Fibroblast of lung (primary cell): ENCODE measurements around the gene UBE2J2. TPM values are rescaled to one million over a fixed set of nuclear protein-coding genes. Genes with fewer than 3 reads are reported as not detected.

Experiments
- DNase-seq, 2 donors: peaks; one replicate each; pipeline versions ENCODE4 v3.0.0 to v3.0.0-alpha.2; 2010; ENCODE audit warnings: low read depth in 2 of 2
- H2AFZ ChIP-seq: 2 replicates; pipeline ENCODE4 v1.5.1; 2012; ENCODE audit warnings: low read length, control low read depth, inconsistent platforms
- H3K27ac ChIP-seq: 2 replicates; pipeline ENCODE4 v1.5.1; 2011; ENCODE audit warnings: low read length, control low read depth; ENCODE audit not compliant: insufficient read depth
- H3K27me3 ChIP-seq: 2 replicates; pipeline ENCODE4 v1.5.1; 2011; ENCODE audit warnings: mild to moderate bottlenecking, low read length; ENCODE audit not compliant: control insufficient read depth, insufficient read depth
- H3K36me3 ChIP-seq: 2 replicates; pipeline ENCODE4 v1.5.1; 2011; ENCODE audit warnings: low read length; ENCODE audit not compliant: control insufficient read depth, insufficient read depth
- H3K4me1 ChIP-seq: 2 replicates; pipeline ENCODE4 v1.5.1; 2011; ENCODE audit warnings: low read length; ENCODE audit not compliant: control insufficient read depth, insufficient read depth; ENCODE audit errors: extremely low read depth
- H3K4me2 ChIP-seq: 2 replicates; pipeline ENCODE4 v1.5.1; 2011; ENCODE audit warnings: low read length, control low read depth; ENCODE audit not compliant: insufficient read depth; ENCODE audit errors: extremely low read depth
- H3K4me3 ChIP-seq, 4 experiments: fragments of 200-600 bp in 1 of 4; sonication (generic) in 1 of 4; replicated peaks in 1 of 4; 2 replicates each; pipeline ENCODE4 v1.5.1; 2011 to 2016; ENCODE audit warnings: low read length in 4 of 4, low read depth in 3 of 4, mild to moderate bottlenecking in 3 of 4, control low read depth in 2 of 4, inconsistent platforms in 1 of 4, mixed read lengths in 1 of 4; ENCODE audit not compliant: insufficient read depth in 1 of 4; ENCODE audit errors: control extremely low read depth in 1 of 4
- H3K79me2 ChIP-seq: 2 replicates; pipeline ENCODE4 v1.5.1; 2012; ENCODE audit warnings: mild to moderate bottlenecking, low read length, inconsistent platforms; ENCODE audit not compliant: control insufficient read depth, insufficient read depth
- H3K9ac ChIP-seq: 2 replicates; pipeline ENCODE4 v1.5.1; 2011; ENCODE audit warnings: mild to moderate bottlenecking, low read length, control low read depth; ENCODE audit not compliant: insufficient read depth
- H3K9me3 ChIP-seq: 2 replicates; pipeline ENCODE4 v1.5.1; 2012; ENCODE audit warnings: low read depth, low read length; ENCODE audit not compliant: control insufficient read depth, insufficient read depth
- H4K20me1 ChIP-seq: 2 replicates; pipeline ENCODE4 v1.5.1; 2011; ENCODE audit warnings: low read length; ENCODE audit not compliant: control insufficient read depth, insufficient read depth; ENCODE audit errors: extremely low read depth
- EZH2 ChIP-seq: IDR thresholded peaks from 2 replicates; pipeline ENCODE4 v1.5.1; 2012; ENCODE audit warnings: low read length, control low read depth, mild to moderate bottlenecking; ENCODE audit errors: missing control alignments
- polyA plus RNA-seq, 2 donors: library from polyadenylated mRNA; depleted of rRNA in 1 of 2; stranded (reverse) in 1 of 2; unstranded in 1 of 2; fragments of >200 nt; gene quantifications; 2 replicates each; pipeline ENCODE4 v1.2.1, GENCODE V29; 2011 to 2012; ENCODE audit warnings: missing spikeins in 1 of 2
- total RNA-seq: library from RNA; depleted of rRNA; stranded (reverse); fragments of >200 nt; gene quantifications from 2 replicates; pipeline ENCODE4 v1.2.1, GENCODE V29; 2014
- TF ChIP-seq, protein P1 (sequence below), 2 donors: IDR thresholded peaks in 1 of 2; conservative IDR thresholded peaks in 1 of 2; 1 replicate in 1 of 2; 2 replicates in 1 of 2; pipeline ENCODE4 v1.5.1; 2011 to 2012; ENCODE audit warnings: low read length in 2 of 2, control low read depth in 1 of 2, inconsistent platforms in 1 of 2, low read depth in 1 of 2, mild to moderate bottlenecking in 1 of 2

Gene UBE2J2
- total and polyA plus RNA-seq, 2 donors (not counting 1 experiment from before 2014, with no cell fraction given), result 32.3 to 47.2 TPM

DNA sequence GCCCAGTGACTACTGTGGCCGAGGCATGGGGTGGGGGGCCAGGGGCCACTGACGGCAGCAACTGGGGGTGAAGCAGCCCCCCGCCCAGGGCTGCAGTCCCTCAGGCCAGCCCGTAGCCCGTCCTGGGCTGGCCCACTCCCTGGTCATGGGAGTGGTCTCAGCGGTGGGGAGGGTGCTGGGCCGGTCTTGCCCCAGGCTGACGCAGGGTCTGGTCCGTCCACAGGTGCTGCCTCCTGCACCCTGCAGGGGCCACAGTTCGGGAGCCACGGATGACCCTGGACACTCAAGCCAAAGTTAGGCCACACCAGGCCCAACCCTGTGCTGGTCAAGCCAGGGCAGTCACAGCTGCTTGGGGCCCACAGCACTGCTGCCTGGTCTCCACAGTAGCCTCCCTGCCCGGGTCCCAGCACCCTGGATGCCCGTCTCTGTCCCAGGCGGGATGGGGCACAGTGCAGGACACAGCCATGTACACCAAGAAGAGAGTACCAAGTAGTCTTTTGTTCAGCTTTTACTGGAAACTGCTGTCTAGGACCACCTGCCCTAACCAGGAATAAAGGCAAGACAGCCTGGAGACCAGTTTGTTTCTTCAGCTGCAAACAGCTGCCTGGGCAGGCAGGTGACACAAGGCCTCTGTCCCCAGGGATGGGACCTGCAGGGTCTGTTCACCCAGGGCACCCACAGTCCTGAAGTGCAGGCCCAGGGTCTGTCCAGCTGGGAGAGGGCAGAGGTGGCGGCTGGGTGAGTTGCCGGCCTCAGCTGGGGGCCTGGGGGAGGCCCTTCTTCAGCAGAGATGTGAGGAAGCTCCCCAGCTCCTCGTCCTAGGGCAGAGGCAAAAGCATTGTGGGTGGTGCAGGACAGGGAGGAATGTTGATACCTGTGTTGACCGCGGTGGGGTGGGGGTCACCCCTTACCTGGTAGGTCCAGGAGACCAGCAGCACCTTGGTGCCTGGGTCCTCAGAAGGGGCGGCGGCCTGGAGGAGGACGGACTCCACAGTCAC lies 37.8 kb upstream of the UBE2J2 start:
- peaks cover 31% of the 10 kb centered on the region for H3K79me2 ChIP-seq
- TF ChIP-seq, protein P1, sequence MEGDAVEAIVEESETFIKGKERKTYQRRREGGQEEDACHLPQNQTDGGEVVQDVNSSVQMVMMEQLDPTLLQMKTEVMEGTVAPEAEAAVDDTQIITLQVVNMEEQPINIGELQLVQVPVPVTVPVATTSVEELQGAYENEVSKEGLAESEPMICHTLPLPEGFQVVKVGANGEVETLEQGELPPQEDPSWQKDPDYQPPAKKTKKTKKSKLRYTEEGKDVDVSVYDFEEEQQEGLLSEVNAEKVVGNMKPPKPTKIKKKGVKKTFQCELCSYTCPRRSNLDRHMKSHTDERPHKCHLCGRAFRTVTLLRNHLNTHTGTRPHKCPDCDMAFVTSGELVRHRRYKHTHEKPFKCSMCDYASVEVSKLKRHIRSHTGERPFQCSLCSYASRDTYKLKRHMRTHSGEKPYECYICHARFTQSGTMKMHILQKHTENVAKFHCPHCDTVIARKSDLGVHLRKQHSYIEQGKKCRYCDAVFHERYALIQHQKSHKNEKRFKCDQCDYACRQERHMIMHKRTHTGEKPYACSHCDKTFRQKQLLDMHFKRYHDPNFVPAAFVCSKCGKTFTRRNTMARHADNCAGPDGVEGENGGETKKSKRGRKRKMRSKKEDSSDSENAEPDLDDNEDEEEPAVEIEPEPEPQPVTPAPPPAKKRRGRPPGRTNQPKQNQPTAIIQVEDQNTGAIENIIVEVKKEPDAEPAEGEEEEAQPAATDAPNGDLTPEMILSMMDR (conservative IDR thresholded peaks at IDR 0.05 in 1 of 2, IDR thresholded peaks at IDR 0.05 in 1 of 2; ENCODE audit: low read depth in 1 of 2, low read length in 2 of 2), result no peak
- no peak for TF ChIP-seq EZH2

DNA sequence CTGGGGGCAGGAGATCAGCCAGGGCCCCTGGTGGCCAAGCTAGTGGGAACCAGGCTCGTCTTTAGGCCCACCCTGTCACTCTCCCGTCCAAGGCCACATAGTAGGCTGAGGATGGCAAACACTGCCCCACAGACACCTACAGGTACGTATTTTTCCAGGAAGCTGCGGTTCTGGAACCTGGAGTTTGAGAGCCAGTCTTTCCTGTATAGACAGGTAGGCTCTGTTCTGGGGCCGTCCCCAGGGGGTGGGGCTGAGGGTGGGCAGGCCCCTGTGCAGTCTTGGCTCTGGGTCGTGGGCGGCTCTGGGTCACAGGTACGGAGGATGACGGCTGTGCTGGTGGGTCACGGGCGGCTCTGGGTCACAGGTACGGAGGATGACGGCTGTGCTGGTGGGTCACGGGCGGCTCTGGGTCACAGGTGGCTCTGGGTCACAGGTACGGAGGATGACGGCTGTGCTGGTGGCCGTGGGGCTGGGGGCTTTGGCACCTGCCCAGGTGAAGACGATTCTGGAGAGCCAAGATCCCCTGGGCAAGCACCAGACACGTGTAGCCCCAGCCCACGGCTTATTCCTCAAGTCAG lies 36.9 kb upstream of the UBE2J2 start:
- DNase-seq, result no peak
- H3K79me2 ChIP-seq, result peaks cover 35% of the 10 kb centered on the region
- H3K4me2 ChIP-seq, result no peak overlapping the region
- H3K27ac ChIP-seq, result no peak overlapping the region
- no peak overlapping the region for H2AFZ ChIP-seq
- no peak overlapping the region for H3K4me3 ChIP-seq
- H3K4me1 ChIP-seq, result peaks cover 11% of the 10 kb centered on the region
- H3K36me3 ChIP-seq, result peaks cover 43% of the 10 kb centered on the region
- no peak overlapping the region for H3K9ac ChIP-seq
- H3K9me3 ChIP-seq, result no peaks in the 10 kb centered on the region
- TF ChIP-seq, protein P1 (conservative IDR thresholded peaks at IDR 0.05 in 1 of 2, IDR thresholded peaks at IDR 0.05 in 1 of 2; ENCODE audit: low read depth in 1 of 2, low read length in 2 of 2), result no peak
- no peak for TF ChIP-seq EZH2
- no peaks in the 10 kb centered on the region for H4K20me1 ChIP-seq
- H3K27me3 ChIP-seq, result no peaks in the 10 kb centered on the region

More for the DNA sequence above, 37.8 kb upstream of the UBE2J2 start:
- Histone ChIP-seq H4K20me1 (no peaks in the 10 kb centered on the region), H2AFZ (no peak overlapping the region), H3K4me3 (no peak overlapping the region), H3K27me3 (no peaks in the 10 kb centered on the region), H3K36me3 (peaks cover 46% of the 10 kb centered on the region), H3K4me2 (no peak overlapping the region), H3K4me1 (peaks cover 6% of the 10 kb centered on the region), H3K9ac (no peak overlapping the region), H3K9me3 (no peaks in the 10 kb centered on the region), H3K27ac (no peak overlapping the region)
- no peak for DNase-seq

DNA sequence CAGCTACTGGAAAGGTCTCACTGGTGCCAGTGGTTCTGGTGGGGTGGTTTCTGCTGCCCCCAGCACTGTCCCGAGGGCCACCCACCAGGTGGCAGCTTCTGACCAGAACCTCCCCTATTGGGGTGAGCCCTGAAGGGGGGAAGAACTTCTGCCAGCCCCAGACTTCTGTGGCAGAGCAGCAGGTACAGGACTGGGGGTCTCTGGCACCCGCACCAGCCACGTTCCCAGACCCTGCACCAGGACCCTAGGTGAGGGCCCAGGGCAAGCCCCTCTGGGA lies 36.4 kb upstream of the UBE2J2 start:
- Histone ChIP-seq H3K9me3 (no peaks in the 10 kb centered on the region), H3K9ac (no peak overlapping the region), H3K4me2 (peak overlapping the region; percentile 96), H3K27ac (no peak overlapping the region), H3K4me1 (peaks cover 14% of the 10 kb centered on the region), H2AFZ (no peak overlapping the region), H4K20me1 (no peaks in the 10 kb centered on the region), H3K36me3 (peaks cover 40% of the 10 kb centered on the region), H3K27me3 (no peaks in the 10 kb centered on the region), H3K79me2 (peaks cover 36% of the 10 kb centered on the region), H3K4me3 (peak overlapping the region in 1 of 4 experiments; percentile 84)
- TF ChIP-seq EZH2, result no peak
- TF ChIP-seq, protein P1 (conservative IDR thresholded peaks at IDR 0.05 in 1 of 2, IDR thresholded peaks at IDR 0.05 in 1 of 2; ENCODE audit: low read depth in 1 of 2, low read length in 2 of 2), result no peak
- no peak for DNase-seq
